Endothelial cell of umbilical vein (primary cell): ENCODE measurements around the gene ASB7. TPM values are rescaled to one million over a fixed set of nuclear protein-coding genes. Genes with fewer than 3 reads are reported as not detected.
A peak's percentile ranks its signal among the peaks of the same experiment; 100 is the strongest.

Experiments used
- BruUV-seq: library from RNA; stranded (reverse); fragments of 400-500 nt; replicated peaks from 2 replicates; lab custom pipeline; 2021; lab: Mats Ljungman, UMichigan
- CTCF ChIA-PET: fragments of 300-600, 350-600 bp; sonication (Branson Sonifier 250); formaldehyde crosslinking; loops from one replicate; lab custom pipeline; 2021; ENCODE audit warnings: antibody characterized with exemption, inconsistent platforms; lab: Charles Lee
- POLR2A ChIA-PET: fragments of 300-600, 350-600 bp; sonication (Branson Sonifier 250); formaldehyde crosslinking; loops from one replicate; lab custom pipeline; 2021; ENCODE audit warnings: antibody characterized with exemption, inconsistent platforms; lab: Charles Lee
- DNase-seq: peaks from one replicate; pipeline ENCODE4 v3.0.0-alpha.2; 2011; ENCODE audit warnings: low read depth, low spot score
- FAIRE-seq: peaks from 2 replicates; lab custom pipeline; 2011; peaks lifted over from hg19 to GRCh38; lab: Jason Lieb, UNC
- H2AFZ ChIP-seq: 2 replicates; pipeline ENCODE4 v1.6.0; 2012; ENCODE audit warnings: low read depth, low read length, control low read depth, inconsistent platforms
- H3K27ac ChIP-seq: 2 replicates; pipeline ENCODE4 v1.5.1; 2011; ENCODE audit warnings: low read depth, mild to moderate bottlenecking, control low read depth, low read length, moderate library complexity; ENCODE audit not compliant: insufficient read depth
- H3K27me3 ChIP-seq, 2 experiments: 2 replicates each; pipeline versions ENCODE4 v1.6.0 to v1.6.1; 2011; ENCODE audit warnings: low read length in 2 of 2, mixed read lengths in 1 of 2; ENCODE audit not compliant: control insufficient read depth in 2 of 2, insufficient read depth in 2 of 2
- H3K36me3 ChIP-seq, 2 experiments: 2 replicates in 1 of 2; 3 replicates in 1 of 2; pipeline ENCODE4 v1.5.1; 2011; ENCODE audit warnings: low read length in 2 of 2, mild to moderate bottlenecking in 1 of 2, moderate library complexity in 1 of 2; ENCODE audit not compliant: control insufficient read depth in 2 of 2, insufficient read depth in 2 of 2; ENCODE audit errors: extremely low read depth in 1 of 2
- H3K4me1 ChIP-seq: 3 replicates; pipeline ENCODE4 v1.5.1; 2011; ENCODE audit warnings: mild to moderate bottlenecking, low read length; ENCODE audit not compliant: control insufficient read depth, insufficient read depth; ENCODE audit errors: extremely low read depth
- H3K4me2 ChIP-seq: 2 replicates; pipeline ENCODE4 v1.6.1; 2011; ENCODE audit warnings: low read length, control low read depth, mixed read lengths; ENCODE audit not compliant: insufficient read depth
- H3K4me3 ChIP-seq, 3 experiments: fragments of 200-600 bp in 1 of 3; sonication (generic), shearing (Covaris generic) in 1 of 3; replicated peaks in 1 of 3; 2 replicates each; pipeline ENCODE4 v1.5.1; 2011 to 2016; ENCODE audit warnings: control low read depth in 3 of 3, low read length in 3 of 3, mild to moderate bottlenecking in 2 of 3, inconsistent platforms in 1 of 3, low read depth in 1 of 3, moderate library complexity in 1 of 3; ENCODE audit not compliant: insufficient read depth in 1 of 3
- H3K79me2 ChIP-seq: 2 replicates; pipeline ENCODE4 v1.6.0; 2012; ENCODE audit warnings: low read length, inconsistent platforms; ENCODE audit not compliant: control insufficient read depth, insufficient read depth
- H3K9ac ChIP-seq: replicated peaks from 2 replicates; pipeline ENCODE3; 2011; ENCODE audit warnings: low read length, control low read depth; ENCODE audit not compliant: insufficient read depth; ENCODE audit errors: extremely low read depth
- H3K9me1 ChIP-seq: replicated peaks from 3 replicates; pipeline ENCODE4 v1.6.0; 2011; ENCODE audit warnings: mild to moderate bottlenecking, low read length; ENCODE audit not compliant: control insufficient read depth, insufficient read depth; ENCODE audit errors: extremely low read depth
- H3K9me3 ChIP-seq: replicated peaks from 2 replicates; pipeline ENCODE4 v1.5.1; 2012; ENCODE audit warnings: low read length, inconsistent platforms; ENCODE audit not compliant: control insufficient read depth, insufficient read depth
- H4K20me1 ChIP-seq: replicated peaks from 2 replicates; pipeline ENCODE3; 2011; ENCODE audit warnings: mild to moderate bottlenecking, low read length; ENCODE audit not compliant: control insufficient read depth, insufficient read depth; ENCODE audit errors: extremely low read depth
- CTCF ChIP-seq, 2 donors: IDR thresholded peaks; 1 replicate in 1 of 2; 2 replicates in 1 of 2; pipeline ENCODE4 v1.5.1; 2011; ENCODE audit warnings: low read length in 2 of 2, mild to moderate bottlenecking in 2 of 2, moderate library complexity in 2 of 2, control low read depth in 1 of 2, inconsistent platforms in 1 of 2, low read depth in 1 of 2; ENCODE audit not compliant: insufficient read depth in 1 of 2; ENCODE audit errors: extremely low read depth in 1 of 2
- EZH2 ChIP-seq: IDR thresholded peaks from 2 replicates; pipeline ENCODE4 v1.6.1; 2012; ENCODE audit warnings: borderline replicate concordance, low read depth, mild to moderate bottlenecking, moderate library complexity, low read length, inconsistent platforms; ENCODE audit not compliant: severe bottlenecking
- FOS ChIP-seq: IDR thresholded peaks from 2 replicates; pipeline ENCODE4 v1.6.1; 2011; ENCODE audit warnings: mild to moderate bottlenecking, low read length, moderate library complexity, borderline replicate concordance; ENCODE audit not compliant: insufficient read depth
- GATA2 ChIP-seq: IDR thresholded peaks from 2 replicates; pipeline ENCODE4 v1.7.0; 2011; ENCODE audit warnings: low read depth, mild to moderate bottlenecking, moderate library complexity, mixed read lengths, low read length; ENCODE audit not compliant: insufficient read length, insufficient read depth
- JUN ChIP-seq: IDR thresholded peaks from 2 replicates; pipeline ENCODE4 v1.6.1; 2011; ENCODE audit warnings: borderline replicate concordance, low read depth; ENCODE audit not compliant: insufficient read length, insufficient read depth
- MAX ChIP-seq: IDR thresholded peaks from 2 replicates; pipeline ENCODE4 v1.6.1; 2011; ENCODE audit not compliant: insufficient read depth, insufficient read length
- MYC ChIP-seq: IDR thresholded peaks from one replicate; pipeline ENCODE4 v1.6.1; 2011; ENCODE audit warnings: mild to moderate bottlenecking, low read depth, low read length
- POLR2A ChIP-seq: IDR thresholded peaks from 2 replicates; pipeline ENCODE4 v1.6.1; 2012; ENCODE audit warnings: low read depth, mild to moderate bottlenecking, control low read depth, low read length
- POLR2AphosphoS5 ChIP-seq: IDR thresholded peaks from 2 replicates; pipeline ENCODE4 v1.6.1; 2012; ENCODE audit warnings: low read depth, mild to moderate bottlenecking, control low read depth, low read length, moderate library complexity; ENCODE audit not compliant: insufficient read depth
- dilution Hi-C: fragments of 300-500 bp; cut with MboI; formaldehyde crosslinking; loops from one replicate; pipeline ENCODE4 v1.15.0; 2019; ENCODE audit warnings: low sequenced_read_pairs; ENCODE audit not compliant: extremely low pct_ligation_motif_present
- intact Hi-C: fragments of 100-400 bp; cut with micrococcal nuclease; formaldehyde crosslinking; loops from one replicate; pipeline ENCODE4 v1.10.0; 2022
- polyA plus RNA-seq, 4 experiments: library from polyadenylated mRNA; depleted of rRNA in 3 of 4; stranded (reverse) in 3 of 4; unstranded in 1 of 4; fragments of >200 nt; gene quantifications; 2 replicates each; pipeline versions ENCODE4 v1.2.1 to v1.2.3, GENCODE V29; 2011 to 2012; ENCODE audit warnings: missing spikeins in 1 of 4
- total RNA-seq: library from RNA; stranded (reverse); gene quantifications from 2 replicates; pipeline ENCODE4 v1.2.3, GENCODE V29; 2021

The ASB7 gene
- total and polyA plus RNA-seq, 2 donors (not counting 3 experiments of a cell fraction or from before 2014, with no cell fraction given), result 6.8 to 13.3 TPM

- dilution Hi-C loops, result no loop called here
- ChIA-PET POLR2A (no interaction called here), CTCF (no interaction called here)
- H3K4me3 ChIP-seq, result peak overlapping the region in 1 of 3 experiments; percentile 5
- no peaks in the 10 kb centered on the region for H3K9me3 ChIP-seq
- no peak for FAIRE-seq
- H3K4me1 ChIP-seq, result peaks cover 5% of the 10 kb centered on the region
- BruUV-seq, result no TSS peak
- H2AFZ ChIP-seq, result no peak overlapping the region
- intact Hi-C loops, result no loop called here
- H3K9ac ChIP-seq, result peak overlapping the region; percentile 48
- H3K9me1 ChIP-seq, result no peaks in the 10 kb centered on the region
- H3K27ac ChIP-seq, result peak overlapping the region; percentile 52
- no peaks in the 10 kb centered on the region for H3K79me2 ChIP-seq
- H4K20me1 ChIP-seq, result no peaks in the 10 kb centered on the region
- no peaks in the 10 kb centered on the region for H3K36me3 ChIP-seq
- H3K4me2 ChIP-seq, result peak overlapping the region; percentile 75
- DNase-seq, result no peak
- TF ChIP-seq GATA2 (no peak), JUN (no peak), MAX (no peak), CTCF (IDR thresholded peaks at IDR 0.05; ENCODE audit: extremely low read depth in 1 of 2, insufficient read depth in 1 of 2, low read depth in 1 of 2, low read length in 2 of 2) (no peak), EZH2 (no peak), POLR2A (no peak), MYC (no peak), FOS (no peak), POLR2AphosphoS5 (no peak)
- H3K27me3 ChIP-seq, result no peaks in the 10 kb centered on the region
Observed at GRCh38 chr15:100686725-100687473, 84.5 kb downstream of the ASB7 start.
